BJ (cell line): Measurements from ENCODE around the gene SLAMF8. TPM values are rescaled to one million over a fixed set of nuclear protein-coding genes. Genes with fewer than 3 reads are reported as not detected.

Experiments
- CTCF ChIA-PET: fragments of 350-600 bp; formaldehyde crosslinking; extraction: SDS; loops from one replicate; lab custom pipeline; 2021; ENCODE audit warnings: antibody characterized with exemption, inconsistent platforms; lab: Yijun Ruan, JAX
- POLR2A ChIA-PET: fragments of 300-600 bp; sonication (Branson Sonifier 250); formaldehyde crosslinking; extraction: SDS; loops from one replicate; lab custom pipeline; 2021; ENCODE audit warnings: antibody characterized with exemption; lab: Charles Lee
- DNase-seq: peaks from one replicate; pipeline ENCODE4 v3.0.0-alpha.2; 2011; ENCODE audit warnings: low read depth
- H3K27me3 ChIP-seq: 2 replicates; pipeline ENCODE4 v1.6.0; 2011; ENCODE audit warnings: low read length; ENCODE audit not compliant: control insufficient read depth, insufficient read depth
- H3K36me3 ChIP-seq: 2 replicates; pipeline ENCODE4 v1.5.1; 2011; ENCODE audit warnings: low read length; ENCODE audit not compliant: control insufficient read depth, insufficient read depth
- H3K4me3 ChIP-seq: 2 replicates; pipeline ENCODE4 v1.5.1; 2011; ENCODE audit warnings: low read depth, mild to moderate bottlenecking, control low read depth, low read length
- CTCF ChIP-seq: IDR thresholded peaks from 2 replicates; pipeline ENCODE4 v1.5.1; 2011; ENCODE audit warnings: low read depth, mild to moderate bottlenecking, control low read depth, inconsistent platforms, low read length, moderate library complexity; ENCODE audit not compliant: insufficient read depth
- polyA plus RNA-seq: library from polyadenylated mRNA; depleted of rRNA; stranded (reverse); fragments of >200 nt; gene quantifications from 2 replicates; pipeline ENCODE4 v1.2.3, GENCODE V29; 2011

Gene SLAMF8
- polyA plus RNA-seq, 1 experiment = 0.06 TPM

GRCh38 chr1:159868766-159869165 is 42.1 kb downstream of the SLAMF8 start:
- POLR2A ChIA-PET = no interaction called here
- CTCF ChIA-PET = interaction anchor here (1.4 to 2.4 kb wide), 2 partner anchors 70 to 139 kb away, joined by 5 to 6 read pairs; no protein-coding TSS in a partner anchor
- H3K27me3 ChIP-seq = no peaks in the 10 kb centered on the region
- DNase-seq = no peak
- H3K4me3 ChIP-seq = no peak overlapping the region
- no peaks in the 10 kb centered on the region for H3K36me3 ChIP-seq
- TF ChIP-seq CTCF = no peak

GRCh38 chr1:159869173-159869572 is 42.5 kb downstream of the SLAMF8 start:
- no peak overlapping the region for H3K4me3 ChIP-seq
- no peak for DNase-seq
- TF ChIP-seq CTCF = no peak
- ChIA-PET POLR2A (no interaction called here), CTCF (interaction anchor here (1.0 to 2.4 kb wide), 4 partner anchors 14 to 138 kb away, joined by 3 to 6 read pairs (median 4); no protein-coding TSS in a partner anchor)
- H3K36me3 ChIP-seq = no peaks in the 10 kb centered on the region
- no peaks in the 10 kb centered on the region for H3K27me3 ChIP-seq

- Histone ChIP-seq H3K27me3 (no peaks in the 10 kb centered on the region), H3K36me3 (no peaks in the 10 kb centered on the region), H3K4me3 (no peak overlapping the region)
- no peak for TF ChIP-seq CTCF
- ChIA-PET CTCF (interaction anchor here (1.0 to 1.4 kb wide), 3 partner anchors 14 to 138 kb away, joined by 3 to 5 read pairs (median 4); no protein-coding TSS in a partner anchor), POLR2A (no interaction called here)
- no peak for DNase-seq
Measured at GRCh38 chr1:159869607-159870006, 42.9 kb downstream of the SLAMF8 start.

GRCh38 chr1:159870704-159871103 is 44.0 kb downstream of the SLAMF8 start:
- Histone ChIP-seq H3K36me3 (no peaks in the 10 kb centered on the region), H3K4me3 (no peak overlapping the region), H3K27me3 (no peaks in the 10 kb centered on the region)
- POLR2A ChIA-PET = no interaction called here
- no peak for DNase-seq
- TF ChIP-seq CTCF = no peak
- CTCF ChIA-PET = no interaction called here

GRCh38 chr1:159872891-159873290 is 46.2 kb downstream of the SLAMF8 start:
- H3K36me3 ChIP-seq = no peaks in the 10 kb centered on the region
- no peaks in the 10 kb centered on the region for H3K27me3 ChIP-seq
- no peak for DNase-seq
- no peak overlapping the region for H3K4me3 ChIP-seq
- ChIA-PET POLR2A (no interaction called here), CTCF (interaction anchor here (0.8 to 1.8 kb wide), 7 partner anchors 9 to 22 kb away, joined by 3 to 8 read pairs (median 5); no protein-coding TSS in a partner anchor)
- no peak for TF ChIP-seq CTCF
